Measurements from ENCODE around the gene SHMT1.
"Not testable (repeated sequence)": the region's sequence is repeated elsewhere in the genome, so short reads cannot be mapped to it uniquely, and the experiment has no call there.

Gene SHMT1

GRCh38 chr17:18377437-18378204, 14.3 kb upstream of the SHMT1 start, which contains the start of gene EVPLL:
Gene EVPLL (plus strand): TSS chr17:18377778. CDS start chr17:18380938, 3,160 bp downstream.
- DNase-seq, result peak; percentile 46

DNA sequence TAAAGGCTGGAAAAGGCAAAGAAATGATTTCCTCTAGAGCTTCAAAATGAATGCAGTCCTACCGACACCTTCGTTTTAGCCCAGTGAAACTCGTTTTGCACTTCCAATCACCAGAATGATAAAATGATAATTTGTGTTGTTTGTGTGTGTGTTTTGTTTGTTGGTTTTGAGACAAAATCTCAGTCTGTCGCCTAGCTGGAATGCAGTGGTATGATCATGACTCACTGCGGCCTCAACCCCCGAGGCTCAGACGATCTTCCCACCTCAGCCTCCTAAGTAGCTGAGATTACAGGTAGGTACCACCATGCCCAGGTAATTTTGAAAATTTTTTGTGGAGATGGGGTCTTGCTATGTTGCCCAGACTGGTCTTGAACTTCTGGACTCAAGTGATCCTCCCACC, 10.9 kb upstream of the SHMT1 start:
- no peak for DNase-seq

- DNase-seq, result not testable (repeated sequence)
Observed at GRCh38 chr17:18373181-18373580, 9.8 kb upstream of the SHMT1 start.

DNA sequence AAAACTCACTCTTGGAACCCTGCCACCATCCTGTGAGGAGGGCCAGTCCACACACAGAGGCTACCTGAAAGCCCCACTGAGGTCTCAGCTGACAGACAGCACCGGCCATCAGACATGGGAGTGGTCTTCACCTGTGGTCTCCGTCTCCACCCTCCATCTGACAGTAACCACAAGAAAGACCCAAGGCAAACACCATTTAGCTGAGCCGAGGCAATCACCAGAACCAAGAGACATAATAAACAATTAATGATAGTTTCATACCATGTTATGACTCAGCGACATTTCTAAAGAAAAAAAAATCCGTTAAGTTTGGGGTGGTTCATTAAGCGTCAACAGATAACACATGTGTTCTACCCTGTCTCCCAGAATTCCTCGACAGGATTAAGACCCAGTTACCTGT, 8.1 kb upstream of the SHMT1 start:
- no peak for DNase-seq

DNA sequence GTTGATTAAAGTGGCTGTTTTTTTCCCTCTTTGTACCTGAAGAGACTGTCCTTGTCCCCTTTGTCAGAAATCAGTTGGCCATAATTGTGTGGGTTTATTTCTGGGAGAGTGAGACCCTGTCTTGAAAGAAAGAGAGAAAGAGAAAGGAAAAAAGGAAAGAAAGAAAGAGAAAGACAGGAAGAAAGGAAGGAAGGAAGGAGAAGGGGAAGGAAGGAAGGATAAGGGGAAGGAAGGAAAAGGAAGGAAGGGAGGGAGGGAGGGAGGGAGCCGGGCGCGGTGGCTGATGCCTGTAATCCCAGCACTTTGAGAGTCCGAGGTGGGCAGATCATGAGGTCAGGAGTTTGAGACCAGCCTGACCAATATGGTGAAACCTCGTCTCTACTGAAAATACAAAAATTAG, 7.4 kb upstream of the SHMT1 start:
- no peak for DNase-seq

DNA sequence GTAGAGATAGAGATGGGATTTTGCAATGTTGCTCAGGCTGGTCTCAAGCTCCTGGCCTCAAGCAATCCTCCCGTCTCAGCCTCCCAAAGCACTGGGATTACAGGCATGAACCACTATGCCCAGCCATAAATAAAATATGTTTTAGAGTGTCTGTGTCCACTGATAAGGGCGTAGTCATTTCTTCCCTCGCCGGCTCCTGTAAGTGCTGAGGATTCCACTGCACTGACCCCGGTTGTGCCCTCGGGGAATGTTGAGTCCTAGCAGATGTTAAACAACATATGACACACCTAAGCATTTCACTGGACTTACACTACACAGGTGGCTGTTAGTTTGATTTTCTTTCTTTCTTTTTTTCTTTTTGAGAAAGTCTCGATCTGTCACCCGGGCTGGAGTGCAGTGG, 5.6 kb upstream of the SHMT1 start:
- DNase-seq, result no peak

- no peak for DNase-seq
Observed at GRCh38 chr17:18364166-18364565, 816 bp upstream of the SHMT1 start.

DNA sequence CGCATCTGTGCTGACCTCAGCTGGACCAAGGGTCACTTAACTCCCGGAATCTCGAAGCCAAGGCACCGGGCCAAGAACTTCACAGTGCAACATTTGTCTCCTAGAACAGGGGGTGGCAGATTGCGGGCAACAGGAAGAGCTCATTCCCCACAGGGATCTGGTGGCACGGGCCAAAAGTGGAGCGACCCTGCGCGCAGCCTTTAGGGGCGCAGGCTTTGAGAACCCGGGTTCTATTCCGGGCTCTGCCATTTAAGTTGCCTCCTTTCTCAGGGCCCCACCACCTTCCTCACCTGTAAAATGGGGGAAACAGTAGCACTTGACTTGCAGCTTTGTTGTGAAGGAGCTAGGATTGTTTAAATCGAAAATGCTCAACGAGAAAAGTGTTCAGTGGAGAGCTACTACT, 651 bp downstream of the SHMT1 start:
- DNase-seq, result no peak

- no peak for DNase-seq
Observed at GRCh38 chr17:18361837-18362697, 1.3 kb downstream of the SHMT1 start.

GRCh38 chr17:18360518-18360917, 2.8 kb downstream of the SHMT1 start:
- DNase-seq, result no peak

GRCh38 chr17:18356624-18357023, 6.7 kb downstream of the SHMT1 start:
- DNase-seq, result no peak

DNA sequence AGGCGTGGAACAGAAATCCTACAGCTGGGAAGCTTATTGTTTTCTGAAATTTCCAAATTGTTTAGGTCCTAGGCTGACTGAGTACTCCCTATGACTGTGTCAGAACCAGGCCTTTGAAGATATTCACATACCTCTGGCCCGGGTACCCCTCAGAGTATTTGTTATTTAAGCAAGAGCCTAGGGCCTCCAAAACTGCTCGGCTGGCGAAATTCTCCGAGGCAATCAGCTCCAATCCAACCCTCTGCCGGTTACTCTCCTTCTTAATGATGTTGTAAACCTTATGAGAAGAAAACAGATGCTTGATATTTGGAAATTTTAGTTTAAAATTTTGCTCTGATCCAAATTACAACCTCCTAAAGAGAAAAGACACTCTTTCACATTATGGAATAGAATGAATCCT, 9.8 kb downstream of the SHMT1 start:
- DNase-seq, result no peak

DNA sequence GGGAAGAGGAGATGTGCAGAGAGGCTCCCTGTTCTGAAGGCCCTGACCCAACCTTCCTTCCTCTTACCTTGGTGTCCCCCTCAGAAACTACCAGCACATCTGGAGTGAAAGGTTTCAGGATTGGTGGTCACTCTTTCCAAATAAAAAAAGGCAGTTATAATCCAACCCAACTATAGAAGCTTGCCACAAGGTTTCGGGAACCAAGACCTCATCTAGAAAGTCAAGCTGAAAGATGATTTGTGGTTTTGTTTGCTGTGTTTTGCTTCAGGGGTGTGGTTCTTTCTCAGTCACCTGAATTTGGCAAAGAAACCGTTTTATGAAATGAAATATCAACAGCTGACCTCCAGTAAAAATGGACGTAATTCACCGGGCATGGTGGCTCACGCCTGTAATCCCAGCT, 19.3 kb downstream of the SHMT1 start:
- DNase-seq, result no peak

- no peak for DNase-seq
Observed at GRCh38 chr17:18339933-18340332, 23.4 kb downstream of the SHMT1 start.

DNA sequence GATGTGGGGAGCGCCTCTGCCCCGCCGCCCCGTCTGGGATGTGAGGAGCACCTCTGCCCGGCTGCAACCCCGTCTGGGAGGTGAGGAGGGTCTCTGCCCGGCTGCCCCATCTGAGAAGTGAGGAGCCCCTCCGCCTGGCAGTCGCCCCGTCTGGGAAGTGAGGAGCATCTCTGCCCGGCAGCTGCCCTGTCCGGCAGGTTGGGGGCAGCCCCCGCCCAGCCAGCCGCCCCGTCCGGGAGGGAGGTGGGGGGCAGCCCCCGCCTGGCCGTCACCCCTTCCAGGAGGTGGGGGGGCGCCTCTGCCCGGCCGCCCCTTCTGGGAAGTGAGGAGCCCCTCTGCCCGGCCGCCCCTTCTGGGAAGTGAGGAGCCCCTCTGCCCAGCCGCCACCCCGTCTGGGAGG, 25.2 kb downstream of the SHMT1 start:
- DNase-seq, result not testable (repeated sequence)

- DNase-seq, result no peak
Observed at GRCh38 chr17:18332909-18333489, 30.4 kb downstream of the SHMT1 start.

GRCh38 chr17:18331879-18332278, 31.5 kb downstream of the SHMT1 start:
- no peak for DNase-seq

DNA sequence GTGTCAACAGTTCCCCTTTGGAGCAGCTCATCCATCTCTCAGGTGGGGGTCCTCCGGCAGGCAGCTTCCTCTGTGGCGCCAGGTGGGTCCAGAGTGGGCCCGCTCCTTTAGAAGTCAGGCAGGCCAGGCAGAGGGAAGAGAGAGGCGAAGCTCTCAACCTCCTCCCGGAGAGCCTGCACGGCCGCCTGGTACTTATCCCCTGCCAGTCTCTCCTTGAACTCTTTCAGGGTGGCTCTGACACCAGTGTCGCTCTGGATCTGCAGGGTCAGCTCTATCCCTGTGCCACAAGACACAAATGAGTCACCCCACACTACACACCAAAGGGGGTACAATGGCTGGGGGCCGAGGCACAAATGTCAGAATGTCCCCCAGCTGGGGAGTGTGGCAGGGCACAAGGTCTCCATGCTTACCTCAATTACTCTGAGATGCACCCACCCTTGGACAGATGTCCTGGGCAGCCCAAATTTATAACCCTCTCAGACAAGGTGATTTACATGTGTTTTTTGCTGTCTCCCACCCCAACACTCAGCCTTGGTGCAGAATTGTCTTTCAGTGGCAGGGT, 34.6 kb downstream of the SHMT1 start:
- DNase-seq, result no peak

DNA sequence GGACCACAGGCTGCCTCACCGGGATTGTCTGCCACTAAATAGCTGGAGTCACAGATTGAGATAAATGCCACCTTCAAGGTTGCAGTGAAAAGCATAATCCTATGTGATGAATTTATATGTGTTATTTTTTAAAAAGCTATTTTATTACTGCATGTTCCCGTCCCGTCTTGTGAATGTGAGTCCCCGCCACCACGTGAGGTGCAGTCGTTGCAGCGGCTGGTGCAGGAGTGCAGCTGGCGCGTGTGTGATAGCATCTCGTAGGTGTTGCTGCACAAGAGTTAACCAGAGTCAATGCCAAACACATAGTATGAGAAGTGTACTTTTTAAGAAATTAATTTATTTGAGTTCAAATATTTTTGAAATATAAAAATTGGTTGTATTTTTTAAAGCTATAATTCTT, 35.8 kb downstream of the SHMT1 start:
- no peak for DNase-seq

GRCh38 chr17:18327093-18327492, 36.3 kb downstream of the SHMT1 start:
- no peak for DNase-seq

- DNase-seq, result no peak
Observed at GRCh38 chr17:18326572-18326971, 36.8 kb downstream of the SHMT1 start.

DNA sequence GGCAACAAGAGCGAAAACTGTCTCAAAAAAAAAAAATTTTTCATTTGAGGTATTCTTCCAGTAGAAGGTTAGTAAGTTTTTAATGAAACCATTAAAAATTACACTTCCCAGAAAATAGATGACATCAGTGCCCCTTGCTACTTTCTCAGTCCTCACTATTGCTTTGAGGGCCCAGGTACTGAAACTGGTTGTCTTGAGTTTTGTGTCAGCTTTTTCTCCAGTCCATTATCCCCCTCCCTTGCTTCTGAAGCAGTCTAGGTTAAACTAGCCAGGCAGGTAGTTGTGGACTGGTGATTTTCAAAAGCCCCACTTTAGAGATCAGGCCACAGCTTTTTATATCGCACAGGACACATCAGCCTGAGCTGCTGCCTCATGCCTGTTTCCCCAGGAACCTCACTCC, 37.3 kb downstream of the SHMT1 start:
- no peak for DNase-seq

All from DMS 273 treated with DMSO at 0.1 percent for 48 hours (cell line).